GM18505 (cell line): Measurements from ENCODE around the gene PARVG.
"Not testable (repeated sequence)": the region's sequence is repeated elsewhere in the genome, so short reads cannot be mapped to it uniquely, and the experiment has no call there.

Experiments
- ATAC-seq: cut with Tn5 transposase; IDR thresholded peaks from one replicate; pipeline ENCODE4 v1.9.1; 2021; ENCODE audit not compliant: unreplicated experiment
- POLR2A ChIP-seq: IDR thresholded peaks from 4 replicates; pipeline ENCODE4 v1.6.1; 2011; ENCODE audit warnings: borderline replicate concordance; ENCODE audit not compliant: insufficient read depth, insufficient read length; ENCODE audit errors: extremely low read depth

Gene PARVG

GRCh38 chr22:44221710-44222475 lies 41.2 kb downstream of the PARVG start:
- no peak for TF ChIP-seq POLR2A
- no peak for ATAC-seq

- no peak for TF ChIP-seq POLR2A
- ATAC-seq = no peak
Observed at GRCh38 chr22:44224166-44224565, 43.4 kb downstream of the PARVG start.

GRCh38 chr22:44225091-44225689 lies 44.5 kb downstream of the PARVG start:
- no peak for ATAC-seq
- TF ChIP-seq POLR2A = no peak

- no peak for ATAC-seq
- TF ChIP-seq POLR2A = no peak
Observed at GRCh38 chr22:44225812-44226211, 45.1 kb downstream of the PARVG start.

- TF ChIP-seq POLR2A = no peak
- no peak for ATAC-seq
Observed at GRCh38 chr22:44229331-44229730, 48.6 kb downstream of the PARVG start.

GRCh38 chr22:44229809-44230208 lies 49.1 kb downstream of the PARVG start:
- no peak for ATAC-seq
- no peak for TF ChIP-seq POLR2A

GRCh38 chr22:44231233-44231632 lies 50.5 kb downstream of the PARVG start:
- no peak for ATAC-seq
- TF ChIP-seq POLR2A = no peak

- ATAC-seq = not testable (repeated sequence)
Observed at GRCh38 chr22:44234372-44234771, 53.6 kb downstream of the PARVG start.

- no peak for ATAC-seq
- TF ChIP-seq POLR2A = no peak
Observed at GRCh38 chr22:44237290-44237689, 56.6 kb downstream of the PARVG start.

GRCh38 chr22:44241121-44241520 lies 60.4 kb downstream of the PARVG start:
- ATAC-seq = not testable (repeated sequence)

- ATAC-seq = no peak
- no peak for TF ChIP-seq POLR2A
Observed at GRCh38 chr22:44242946-44243724, 62.4 kb downstream of the PARVG start.

GRCh38 chr22:44243761-44244160 lies 63.0 kb downstream of the PARVG start:
- no peak for TF ChIP-seq POLR2A

GRCh38 chr22:44244265-44244822 lies 63.6 kb downstream of the PARVG start:
- no peak for ATAC-seq
- no peak for TF ChIP-seq POLR2A

More at GRCh38 chr22:44243761-44244160, 63.0 kb downstream of the PARVG start:
- no peak for ATAC-seq

GRCh38 chr22:44245438-44245837 lies 64.7 kb downstream of the PARVG start:
- TF ChIP-seq POLR2A = no peak
- ATAC-seq = no peak

- TF ChIP-seq POLR2A = no peak
- no peak for ATAC-seq
Observed at GRCh38 chr22:44245867-44246266, 65.1 kb downstream of the PARVG start.
